AG09319 (cell line): ENCODE data around the gene GTF3A.
A peak's percentile ranks its signal among the peaks of the same experiment; 100 is the strongest.

Source experiments
- DNase-seq: peaks from one replicate; pipeline ENCODE4 v3.0.0-alpha.2; 2010; ENCODE audit warnings: low read depth; ENCODE audit errors: extremely low read depth
- TF ChIP-seq, protein P1 (sequence below): IDR thresholded peaks from 2 replicates; pipeline ENCODE4 v1.5.1; 2011; ENCODE audit warnings: low read depth, mild to moderate bottlenecking, inconsistent platforms, low read length, moderate library complexity

Gene GTF3A

DNA sequence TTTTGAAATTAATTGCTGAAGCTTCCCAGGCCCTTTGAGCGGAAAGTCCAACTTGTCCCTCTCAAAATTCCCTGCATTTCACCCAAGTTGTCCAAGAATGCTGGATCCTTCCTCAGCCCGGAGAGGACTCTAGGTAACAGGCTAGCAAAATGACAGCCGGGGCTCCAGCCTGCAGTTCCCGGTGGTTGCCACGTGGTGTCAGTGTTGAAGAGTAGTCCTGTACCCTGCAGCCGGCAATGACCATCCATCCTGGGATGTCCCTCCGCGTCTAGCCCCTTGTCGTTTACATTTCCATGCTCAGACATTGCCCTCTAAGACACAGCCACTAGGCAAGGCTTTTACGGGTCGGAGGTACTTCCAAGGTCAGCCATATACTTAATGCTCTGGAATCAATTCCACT lies 57.3 kb downstream of the GTF3A start:
- TF ChIP-seq, protein P1, sequence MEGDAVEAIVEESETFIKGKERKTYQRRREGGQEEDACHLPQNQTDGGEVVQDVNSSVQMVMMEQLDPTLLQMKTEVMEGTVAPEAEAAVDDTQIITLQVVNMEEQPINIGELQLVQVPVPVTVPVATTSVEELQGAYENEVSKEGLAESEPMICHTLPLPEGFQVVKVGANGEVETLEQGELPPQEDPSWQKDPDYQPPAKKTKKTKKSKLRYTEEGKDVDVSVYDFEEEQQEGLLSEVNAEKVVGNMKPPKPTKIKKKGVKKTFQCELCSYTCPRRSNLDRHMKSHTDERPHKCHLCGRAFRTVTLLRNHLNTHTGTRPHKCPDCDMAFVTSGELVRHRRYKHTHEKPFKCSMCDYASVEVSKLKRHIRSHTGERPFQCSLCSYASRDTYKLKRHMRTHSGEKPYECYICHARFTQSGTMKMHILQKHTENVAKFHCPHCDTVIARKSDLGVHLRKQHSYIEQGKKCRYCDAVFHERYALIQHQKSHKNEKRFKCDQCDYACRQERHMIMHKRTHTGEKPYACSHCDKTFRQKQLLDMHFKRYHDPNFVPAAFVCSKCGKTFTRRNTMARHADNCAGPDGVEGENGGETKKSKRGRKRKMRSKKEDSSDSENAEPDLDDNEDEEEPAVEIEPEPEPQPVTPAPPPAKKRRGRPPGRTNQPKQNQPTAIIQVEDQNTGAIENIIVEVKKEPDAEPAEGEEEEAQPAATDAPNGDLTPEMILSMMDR: peak; percentile 49
- no peak for DNase-seq

GRCh38 chr13:27482983-27483382 lies 58.6 kb downstream of the GTF3A start:
- no peak for DNase-seq
- TF ChIP-seq, protein P1: no peak

- no peak for DNase-seq
- TF ChIP-seq, protein P1: no peak
Measured at GRCh38 chr13:27483421-27483820, 59.0 kb downstream of the GTF3A start.
